GM18861 (cell line): ENCODE measurements around the gene MESD.
"Not testable (repeated sequence)": the region's sequence is repeated elsewhere in the genome, so short reads cannot be mapped to it uniquely, and the experiment has no call there.

Source experiments
- ATAC-seq: cut with Tn5 transposase; IDR thresholded peaks from one replicate; pipeline ENCODE4 v1.9.1; 2021; ENCODE audit not compliant: unreplicated experiment

MESD gene

GRCh38 chr15:80966431-80967197, 23.0 kb downstream of the MESD start:
- ATAC-seq: no peak

GRCh38 chr15:80965454-80965853, 24.2 kb downstream of the MESD start:
- ATAC-seq: not testable (repeated sequence)

- no peak for ATAC-seq
Measured at GRCh38 chr15:80958818-80959495, 30.7 kb downstream of the MESD start.

- no peak for ATAC-seq
Measured at GRCh38 chr15:80957976-80958375, 31.6 kb downstream of the MESD start.

- ATAC-seq: no peak
Measured at GRCh38 chr15:80957556-80957955, 32.1 kb downstream of the MESD start.

GRCh38 chr15:80955571-80956452, 33.8 kb downstream of the MESD start:
- peak; percentile 68 for ATAC-seq

GRCh38 chr15:80953953-80954778, 35.5 kb downstream of the MESD start:
- no peak for ATAC-seq

GRCh38 chr15:80953001-80953952, 36.3 kb downstream of the MESD start:
- no peak for ATAC-seq

GRCh38 chr15:80951941-80952340, 37.7 kb downstream of the MESD start:
- ATAC-seq: no peak

- no peak for ATAC-seq
Measured at GRCh38 chr15:80950291-80951078, 39.1 kb downstream of the MESD start.

- no peak for ATAC-seq
Measured at GRCh38 chr15:80949756-80950155, 39.9 kb downstream of the MESD start.

- ATAC-seq: no peak
Measured at GRCh38 chr15:80948651-80949292, 40.8 kb downstream of the MESD start.

GRCh38 chr15:80946576-80946975, 43.0 kb downstream of the MESD start:
- no peak for ATAC-seq

- no peak for ATAC-seq
Measured at GRCh38 chr15:80945605-80946004, 44.0 kb downstream of the MESD start.

- no peak for ATAC-seq
Measured at GRCh38 chr15:80944818-80945217, 44.8 kb downstream of the MESD start.

- ATAC-seq: no peak
Measured at GRCh38 chr15:80942746-80943565, 46.7 kb downstream of the MESD start.

- no peak for ATAC-seq
Measured at GRCh38 chr15:80942266-80942665, 47.4 kb downstream of the MESD start.
